Lung (tissue), 12 donors: ENCODE results near the gene TNFRSF1A. TPM values are rescaled to one million over a fixed set of nuclear protein-coding genes. Genes with fewer than 3 reads are reported as not detected.

Experiments used
- ATAC-seq: fragments of 200-7000 bp; cut with Tn5 transposase; one replicate; pipeline ENCODE4 v1.9.1; 2020; ENCODE audit warnings: moderate number of reproducible peaks; ENCODE audit not compliant: insufficient read depth, low FRiP score
- DNase-seq, 3 donors: peaks; one replicate each; pipeline ENCODE4 v3.0.0-alpha.2; 2013 to 2017
- H3K27ac ChIP-seq, 2 donors: one replicate each; pipeline ENCODE4 v1.5.1; 2013; ENCODE audit warnings: mild to moderate bottlenecking in 2 of 2, moderate library complexity in 2 of 2, control low read depth in 1 of 2, inconsistent platforms in 1 of 2, low read depth in 1 of 2, low read length in 1 of 2
- H3K27me3 ChIP-seq, 3 donors: one replicate each; pipeline ENCODE4 v1.5.1; 2013; ENCODE audit warnings: low read length in 2 of 3; ENCODE audit not compliant: control insufficient read depth in 3 of 3, insufficient read depth in 3 of 3
- H3K36me3 ChIP-seq, 4 donors: one replicate each; pipeline ENCODE4 v1.5.1; 2013; ENCODE audit warnings: low read length in 4 of 4, mild to moderate bottlenecking in 1 of 4, moderate library complexity in 1 of 4; ENCODE audit not compliant: control insufficient read depth in 4 of 4, insufficient read depth in 4 of 4
- H3K4me1 ChIP-seq, 5 donors: one replicate each; pipeline ENCODE4 v1.5.1; 2013; ENCODE audit warnings: low read length in 5 of 5, mild to moderate bottlenecking in 2 of 5, moderate library complexity in 1 of 5; ENCODE audit not compliant: control insufficient read depth in 5 of 5, insufficient read depth in 5 of 5
- H3K4me3 ChIP-seq: one replicate; pipeline ENCODE4 v1.5.1; 2013; ENCODE audit warnings: mild to moderate bottlenecking, control low read depth, moderate library complexity
- H3K9ac ChIP-seq, 2 donors: one replicate each; pipeline ENCODE4 v1.5.1; 2013; ENCODE audit warnings: low read length in 2 of 2, control low read depth in 1 of 2; ENCODE audit not compliant: insufficient read depth in 1 of 2
- H3K9me3 ChIP-seq, 4 donors: one replicate each; pipeline ENCODE4 v1.5.1; 2013; ENCODE audit warnings: low read length in 3 of 4, mild to moderate bottlenecking in 1 of 4, moderate library complexity in 1 of 4; ENCODE audit not compliant: control insufficient read depth in 4 of 4, insufficient read depth in 3 of 4
- WGBS, 2 donors: extraction: QIAGEN DNeasy Blood & Tissue Kit; methylation state at CpG; one replicate each; pipeline ENCODE4 v1.1.7; 2013; 5-methylcytosine and 5-hydroxymethylcytosine counted together
- polyA plus RNA-seq, 2 donors: library from polyadenylated mRNA; stranded (reverse); fragments of 200-250 nt; gene quantifications; one replicate each; pipeline ENCODE4 v1.2.1, GENCODE V29; 2013
- total RNA-seq, 2 donors: library from RNA; depleted of rRNA in 1 of 2; stranded (reverse); fragments of >200 nt in 1 of 2; gene quantifications; one replicate each; pipeline ENCODE4 v1.2.1, GENCODE V29; 2014 to 2021
- TF ChIP-seq, protein P1 (sequence below): IDR thresholded peaks from 2 replicates; pipeline ENCODE4 v1.5.1; 2012; ENCODE audit warnings: mild to moderate bottlenecking; ENCODE audit errors: control extremely low read depth, extremely low read depth
- donor health status: control.
- donor health status: control.
- donor health status: Bipolar disorder and iron deficiency.
- donor health status: healthy.
- donor health status: DM: yes; HTN: yes; CAD: no.

The TNFRSF1A gene
- total and polyA plus RNA-seq, 4 donors: 81.6 to 184 (median 178) TPM

DNA sequence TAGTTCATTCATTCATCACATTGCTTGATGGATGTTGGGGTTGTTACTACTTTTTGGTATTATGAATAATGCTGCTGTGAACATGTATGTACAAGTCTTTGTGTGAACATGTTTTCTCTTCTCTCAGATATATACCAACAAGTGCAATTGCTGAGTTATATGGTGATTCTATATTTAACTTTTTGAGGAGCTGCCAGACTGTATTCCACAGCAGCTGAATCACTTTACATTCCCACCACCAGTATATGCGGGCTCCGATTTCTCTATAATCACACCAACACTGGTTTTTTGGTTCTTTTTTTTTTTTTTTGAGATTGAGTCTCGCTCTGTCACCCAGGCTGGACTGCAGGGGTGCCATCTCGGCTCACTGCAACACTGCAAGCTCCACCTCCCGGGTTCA, 53.6 kb downstream of the TNFRSF1A start:
- ATAC-seq: no peak
- no peaks in the 10 kb centered on the region for H3K36me3 ChIP-seq
- TF ChIP-seq, protein P1, sequence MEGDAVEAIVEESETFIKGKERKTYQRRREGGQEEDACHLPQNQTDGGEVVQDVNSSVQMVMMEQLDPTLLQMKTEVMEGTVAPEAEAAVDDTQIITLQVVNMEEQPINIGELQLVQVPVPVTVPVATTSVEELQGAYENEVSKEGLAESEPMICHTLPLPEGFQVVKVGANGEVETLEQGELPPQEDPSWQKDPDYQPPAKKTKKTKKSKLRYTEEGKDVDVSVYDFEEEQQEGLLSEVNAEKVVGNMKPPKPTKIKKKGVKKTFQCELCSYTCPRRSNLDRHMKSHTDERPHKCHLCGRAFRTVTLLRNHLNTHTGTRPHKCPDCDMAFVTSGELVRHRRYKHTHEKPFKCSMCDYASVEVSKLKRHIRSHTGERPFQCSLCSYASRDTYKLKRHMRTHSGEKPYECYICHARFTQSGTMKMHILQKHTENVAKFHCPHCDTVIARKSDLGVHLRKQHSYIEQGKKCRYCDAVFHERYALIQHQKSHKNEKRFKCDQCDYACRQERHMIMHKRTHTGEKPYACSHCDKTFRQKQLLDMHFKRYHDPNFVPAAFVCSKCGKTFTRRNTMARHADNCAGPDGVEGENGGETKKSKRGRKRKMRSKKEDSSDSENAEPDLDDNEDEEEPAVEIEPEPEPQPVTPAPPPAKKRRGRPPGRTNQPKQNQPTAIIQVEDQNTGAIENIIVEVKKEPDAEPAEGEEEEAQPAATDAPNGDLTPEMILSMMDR: no peak
- no peak for DNase-seq
- no peak overlapping the region for H3K27ac ChIP-seq
- H3K27me3 ChIP-seq: no peaks in the 10 kb centered on the region
- H3K4me3 ChIP-seq: no peak overlapping the region
- 91 to 92% methylated on average over 5 of the region's 5 CpGs for WGBS, 2 donors
- no peak overlapping the region for H3K9ac ChIP-seq
- H3K4me1 ChIP-seq: no peaks in the 10 kb centered on the region
- peaks cover 0 to 2% (median 0%) of the 10 kb centered on the region in 4 donors for H3K9me3 ChIP-seq

DNA sequence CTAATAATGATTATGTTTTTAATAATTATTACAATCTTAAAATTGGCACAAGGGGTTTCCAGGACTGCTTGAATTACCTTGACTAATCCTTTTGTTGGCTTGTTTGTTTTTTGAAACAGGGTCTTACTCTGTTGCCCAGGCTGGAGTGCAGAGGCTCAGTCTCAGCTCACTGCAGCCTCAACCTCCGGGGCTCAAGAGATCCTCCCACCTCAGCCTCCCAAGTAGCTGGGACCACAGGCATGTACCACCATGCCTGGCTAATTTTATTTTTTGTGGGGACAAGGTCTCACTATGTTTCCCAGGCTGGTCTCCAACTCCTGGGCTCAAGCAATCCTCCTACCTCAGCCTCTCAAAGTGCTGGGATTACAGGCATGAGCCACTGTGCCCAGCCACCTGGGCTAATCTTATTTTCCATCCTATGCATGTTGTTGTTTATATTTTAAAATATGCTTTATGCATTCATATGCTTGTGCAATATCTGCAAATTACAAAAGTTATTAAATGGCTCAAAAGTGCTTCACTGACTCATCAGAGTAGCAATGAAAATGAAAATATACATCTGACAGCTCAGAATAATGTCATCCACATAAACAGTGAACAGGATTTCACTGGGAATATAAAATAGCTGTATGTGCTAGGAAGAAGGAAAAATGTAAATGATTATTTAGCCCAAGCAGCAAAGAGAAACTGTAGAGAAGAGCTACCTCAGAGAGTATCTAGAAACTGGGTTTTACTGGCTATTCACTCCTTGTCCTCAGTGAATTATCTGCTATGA, 56.2 kb downstream of the TNFRSF1A start:
- H3K27me3 ChIP-seq: no peaks in the 10 kb centered on the region
- no peak overlapping the region for H3K27ac ChIP-seq
- H3K36me3 ChIP-seq: no peaks in the 10 kb centered on the region
- no peak overlapping the region for H3K9ac ChIP-seq
- 68 to 75% methylated on average over 1 of the region's 1 CpG for WGBS, 2 donors
- TF ChIP-seq, protein P1: no peak
- peaks cover 0 to 2% (median 0%) of the 10 kb centered on the region in 4 donors for H3K9me3 ChIP-seq
- H3K4me1 ChIP-seq: no peaks in the 10 kb centered on the region
- no peak for DNase-seq
- no peak overlapping the region for H3K4me3 ChIP-seq
- no peak for ATAC-seq

DNA sequence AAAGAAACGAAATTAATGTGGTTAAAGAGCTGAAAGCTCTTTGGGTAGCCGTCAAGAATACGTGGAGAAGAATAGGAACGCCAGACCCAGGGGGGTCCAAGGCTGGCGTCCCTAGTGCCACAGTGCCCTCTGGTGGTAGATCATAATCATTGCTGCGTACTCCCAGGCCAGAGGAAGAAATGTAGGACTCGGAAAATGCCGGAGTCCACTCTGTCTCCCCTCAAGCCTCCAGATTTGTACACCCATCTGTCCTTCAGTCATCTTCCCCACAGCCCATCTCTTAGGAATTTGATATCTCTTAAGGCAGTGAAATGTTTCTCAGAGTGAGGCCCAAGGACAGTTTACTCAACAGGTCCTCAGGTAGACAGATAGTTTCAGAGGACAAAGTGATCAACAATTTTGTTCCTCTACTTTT, 56.8 kb downstream of the TNFRSF1A start:
- no peak overlapping the region for H3K9ac ChIP-seq
- H3K4me3 ChIP-seq: no peak overlapping the region
- no peaks in the 10 kb centered on the region for H3K4me1 ChIP-seq
- H3K27ac ChIP-seq: no peak overlapping the region
- DNase-seq: peak; percentile 73 to 82 (median 80)
- no peaks in the 10 kb centered on the region for H3K36me3 ChIP-seq
- peaks cover 0 to 2% (median 0%) of the 10 kb centered on the region in 4 donors for H3K9me3 ChIP-seq
- H3K27me3 ChIP-seq: no peaks in the 10 kb centered on the region
- ATAC-seq: peak; percentile 80
- 2 to 4% methylated on average over 8 of the region's 8 CpGs for WGBS, 2 donors
- TF ChIP-seq, protein P1: peak; percentile 88
